Adipocyte (in vitro differentiated cells): ENCODE results near the gene SULT2A1.
"Not testable (repeated sequence)": the region's sequence is repeated elsewhere in the genome, so short reads cannot be mapped to it uniquely, and the experiment has no call there.

Experiments used
- DNase-seq: peaks from one replicate; pipeline ENCODE4 v3.0.0-alpha.2; 2015; ENCODE audit warnings: low read depth
- H3K27me3 ChIP-seq: replicated peaks from 2 replicates; pipeline ENCODE4 v1.7.0; 2013; ENCODE audit warnings: mild to moderate bottlenecking, low read length, moderate library complexity; ENCODE audit not compliant: control insufficient read depth, insufficient read depth
- H3K36me3 ChIP-seq: 2 replicates; pipeline ENCODE4 v1.7.0; 2013; ENCODE audit warnings: low read length, mild to moderate bottlenecking, moderate library complexity; ENCODE audit not compliant: control insufficient read depth, insufficient read depth, severe bottlenecking
- H3K4me1 ChIP-seq: 2 replicates; pipeline ENCODE4 v1.7.0; 2013; ENCODE audit warnings: mild to moderate bottlenecking, low read length, moderate library complexity; ENCODE audit not compliant: control insufficient read depth, insufficient read depth
- H3K4me3 ChIP-seq: 2 replicates; pipeline ENCODE4 v1.7.0; 2013; ENCODE audit warnings: mild to moderate bottlenecking, low read length, moderate library complexity
- H3K9ac ChIP-seq: 2 replicates; pipeline ENCODE4 v1.7.0; 2013; ENCODE audit warnings: mild to moderate bottlenecking, low read length, moderate library complexity
- H3K9me3 ChIP-seq: 2 replicates; pipeline ENCODE4 v1.7.0; 2013; ENCODE audit warnings: mild to moderate bottlenecking, low read length, moderate library complexity; ENCODE audit not compliant: control insufficient read depth

Gene SULT2A1

GRCh38 chr19:47891923-47892666 is 6.0 kb upstream of the SULT2A1 start:
- H3K4me3 ChIP-seq, result no peak overlapping the region
- H3K9ac ChIP-seq, result no peak overlapping the region
- DNase-seq, result no peak
- H3K27me3 ChIP-seq, result no peaks in the 10 kb centered on the region
- H3K36me3 ChIP-seq, result no peaks in the 10 kb centered on the region
- peaks cover 11% of the 10 kb centered on the region for H3K9me3 ChIP-seq
- H3K4me1 ChIP-seq, result peaks cover 15% of the 10 kb centered on the region

DNA sequence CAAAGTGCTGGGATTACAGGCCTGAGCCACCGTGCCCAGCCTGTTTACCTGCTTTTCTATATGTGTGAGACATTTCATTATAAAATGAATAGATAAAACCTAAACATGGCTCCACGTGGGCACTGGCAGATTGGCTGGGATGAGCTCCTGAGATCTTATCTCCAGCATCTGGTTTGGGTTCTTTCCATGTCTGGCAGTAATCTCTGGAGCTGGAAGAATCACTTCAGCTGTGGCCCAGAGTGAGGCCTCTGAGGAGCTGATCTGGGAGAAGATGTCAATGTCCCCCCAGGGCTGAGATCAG is 5.5 kb upstream of the SULT2A1 start:
- Histone ChIP-seq H3K9me3 (peaks cover 11% of the 10 kb centered on the region), H3K4me3 (no peak overlapping the region), H3K9ac (no peak overlapping the region), H3K36me3 (no peaks in the 10 kb centered on the region), H3K27me3 (peaks cover 5% of the 10 kb centered on the region), H3K4me1 (peaks cover 15% of the 10 kb centered on the region)
- DNase-seq, result no peak

- peaks cover 15% of the 10 kb centered on the region for H3K4me1 ChIP-seq
- H3K27me3 ChIP-seq, result peaks cover 8% of the 10 kb centered on the region
- no peak overlapping the region for H3K9ac ChIP-seq
- H3K36me3 ChIP-seq, result no peaks in the 10 kb centered on the region
- peaks cover 6% of the 10 kb centered on the region for H3K9me3 ChIP-seq
- DNase-seq, result no peak
- no peak overlapping the region for H3K4me3 ChIP-seq
These were observed 4.9 kb upstream of the SULT2A1 start for GRCh38 chr19:47890865-47891621.

DNA sequence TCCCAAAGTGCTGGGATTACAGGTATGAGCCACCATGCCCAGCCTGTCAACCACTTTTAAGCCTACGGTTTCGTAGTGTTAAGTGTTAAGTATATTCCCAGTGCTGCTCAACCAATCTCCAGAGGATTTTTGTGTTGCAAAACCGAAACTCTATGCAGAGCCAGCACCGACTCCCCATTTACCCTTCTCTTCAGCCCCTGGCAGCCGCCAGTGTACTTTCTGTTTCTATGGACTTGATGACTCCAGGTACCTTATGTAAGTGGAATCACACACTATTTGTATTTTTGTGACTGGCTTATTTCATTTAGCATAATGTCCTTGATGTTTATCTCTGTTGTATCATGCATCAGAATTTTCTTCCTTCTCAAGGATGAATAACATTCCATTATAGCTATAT is 1.1 kb downstream of the SULT2A1 start:
- no peak for DNase-seq
- H3K4me3 ChIP-seq, result no peak overlapping the region

DNA sequence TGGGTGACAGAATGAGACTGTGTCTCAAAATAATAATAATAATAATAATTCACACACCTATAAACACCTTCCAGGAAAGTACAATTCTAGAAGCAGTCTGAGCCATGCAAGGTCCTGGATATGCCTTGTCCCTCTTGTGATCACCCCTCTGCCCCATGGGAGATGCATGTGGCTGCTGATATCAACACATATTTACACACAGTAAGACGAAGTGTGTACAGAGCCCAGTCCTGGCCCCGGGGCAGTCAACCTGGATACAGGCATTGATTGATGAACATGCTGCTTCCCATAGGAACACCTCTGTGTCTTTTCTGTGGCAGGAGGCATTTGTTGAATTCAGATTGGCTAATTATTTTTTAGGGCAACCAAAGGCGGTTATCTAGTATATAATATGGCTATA is 3.2 kb downstream of the SULT2A1 start:
- H3K9ac ChIP-seq, result no peak overlapping the region
- H3K4me3 ChIP-seq, result no peak overlapping the region
- no peaks in the 10 kb centered on the region for H3K4me1 ChIP-seq
- peaks cover 24% of the 10 kb centered on the region for H3K27me3 ChIP-seq
- no peaks in the 10 kb centered on the region for H3K9me3 ChIP-seq
- no peak for DNase-seq
- no peaks in the 10 kb centered on the region for H3K36me3 ChIP-seq

More for the DNA sequence above, 1.1 kb downstream of the SULT2A1 start:
- Histone ChIP-seq H3K36me3 (no peaks in the 10 kb centered on the region), H3K4me1 (no peaks in the 10 kb centered on the region), H3K27me3 (peaks cover 21% of the 10 kb centered on the region), H3K9ac (no peak overlapping the region), H3K9me3 (no peaks in the 10 kb centered on the region)

- Histone ChIP-seq H3K4me1 (no peaks in the 10 kb centered on the region), H3K4me3 (no peak overlapping the region), H3K27me3 (peaks cover 21% of the 10 kb centered on the region), H3K9me3 (no peaks in the 10 kb centered on the region), H3K9ac (no peak overlapping the region), H3K36me3 (no peaks in the 10 kb centered on the region)
- DNase-seq, result no peak
These were observed 4.4 kb downstream of the SULT2A1 start for GRCh38 chr19:47881757-47882156.

DNA sequence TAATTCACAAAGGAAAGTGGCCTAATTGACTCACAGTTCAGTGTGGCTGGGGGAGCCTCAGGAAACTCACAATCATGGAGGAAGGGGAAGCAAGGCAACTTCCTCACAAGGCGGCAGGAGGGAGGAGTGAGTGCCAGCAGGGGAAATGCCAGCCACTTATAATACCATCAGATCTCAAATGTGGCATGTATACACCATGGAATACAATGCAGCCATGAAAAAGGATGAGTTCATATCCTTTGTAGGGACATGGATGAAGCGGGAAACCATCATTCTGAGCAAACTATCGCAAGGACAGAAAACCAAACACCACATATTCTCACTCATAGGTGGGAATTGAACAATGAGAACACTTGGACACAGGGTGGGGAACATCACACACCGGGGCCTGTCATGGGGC is 6.7 kb downstream of the SULT2A1 start:
- not testable (repeated sequence) for DNase-seq, H3K36me3 ChIP-seq, H3K9ac ChIP-seq, H3K9me3 ChIP-seq, H3K4me3 ChIP-seq, H3K4me1 ChIP-seq
- H3K27me3 ChIP-seq, result peaks cover 20% of the 10 kb centered on the region

- H3K9me3 ChIP-seq, result no peaks in the 10 kb centered on the region
- no peak overlapping the region for H3K9ac ChIP-seq
- H3K36me3 ChIP-seq, result no peaks in the 10 kb centered on the region
- DNase-seq, result no peak
- peaks cover 23% of the 10 kb centered on the region for H3K27me3 ChIP-seq
- H3K4me1 ChIP-seq, result no peaks in the 10 kb centered on the region
- no peak overlapping the region for H3K4me3 ChIP-seq
These were observed 7.2 kb downstream of the SULT2A1 start for GRCh38 chr19:47878906-47879305.

GRCh38 chr19:47865166-47865565 is 20.9 kb downstream of the SULT2A1 start:
- H3K9ac ChIP-seq, result no peak overlapping the region

DNA sequence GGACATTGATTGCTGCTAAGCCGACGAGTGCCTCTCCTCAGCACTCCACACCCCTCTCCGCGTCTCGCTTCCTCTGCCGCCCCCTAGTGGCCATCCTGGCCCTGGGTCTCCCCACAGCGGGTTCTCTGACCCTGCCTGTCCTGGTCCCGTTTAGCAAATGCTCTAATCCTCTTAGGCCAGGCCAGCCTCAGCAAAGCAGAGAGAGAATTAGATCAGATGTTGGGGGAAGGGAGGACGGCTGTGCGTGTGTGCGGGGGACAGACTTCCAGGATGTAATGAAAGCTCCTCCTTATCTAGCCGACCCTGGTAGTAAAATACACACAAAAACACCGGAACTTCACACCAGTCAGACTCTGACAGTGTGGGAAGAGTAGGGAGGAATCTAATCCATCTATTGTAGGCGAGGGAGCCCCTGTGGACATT is 22.6 kb downstream of the SULT2A1 start:
- H3K27me3 ChIP-seq, result peaks cover 15% of the 10 kb centered on the region
- H3K36me3 ChIP-seq, result no peaks in the 10 kb centered on the region
- no peaks in the 10 kb centered on the region for H3K4me1 ChIP-seq
- no peak overlapping the region for H3K9ac ChIP-seq
- no peak overlapping the region for H3K4me3 ChIP-seq
- H3K9me3 ChIP-seq, result peaks cover 5% of the 10 kb centered on the region
- DNase-seq, result peak; percentile 91

More at GRCh38 chr19:47865166-47865565, 20.9 kb downstream of the SULT2A1 start:
- Histone ChIP-seq H3K4me1 (no peaks in the 10 kb centered on the region), H3K36me3 (no peaks in the 10 kb centered on the region), H3K4me3 (no peak overlapping the region), H3K9me3 (peaks cover 5% of the 10 kb centered on the region), H3K27me3 (peaks cover 14% of the 10 kb centered on the region)
- no peak for DNase-seq

GRCh38 chr19:47861630-47862029 is 24.5 kb downstream of the SULT2A1 start:
- no peak overlapping the region for H3K4me3 ChIP-seq
- peaks cover 5% of the 10 kb centered on the region for H3K9me3 ChIP-seq
- H3K36me3 ChIP-seq, result no peaks in the 10 kb centered on the region
- no peak for DNase-seq
- peaks cover 14% of the 10 kb centered on the region for H3K27me3 ChIP-seq
- H3K4me1 ChIP-seq, result no peaks in the 10 kb centered on the region
- H3K9ac ChIP-seq, result no peak overlapping the region
